Neural progenitor cell (in vitro differentiated cells): ENCODE data around the gene L3MBTL1. TPM values are rescaled to one million over a fixed set of nuclear protein-coding genes. Genes with fewer than 3 reads are reported as not detected.

Experiments
- DNase-seq: peaks from one replicate; pipeline ENCODE4 v3.0.0-alpha.2; 2016; ENCODE audit warnings: low spot score
- H2AFZ ChIP-seq: fragments of 200-600 bp; sonication (generic); replicated peaks from 2 replicates; pipeline ENCODE4 v1.6.1; 2016; ENCODE audit warnings: antibody characterized with exemption
- H3F3A ChIP-seq: fragments of 200-600 bp; sonication (generic); 2 replicates; pipeline ENCODE4 v1.6.1; 2016; ENCODE audit warnings: antibody characterized with exemption, low read depth
- H3K27ac ChIP-seq: fragments of 200-600 bp; sonication (generic); 2 replicates; pipeline ENCODE4 v1.5.1; 2016; ENCODE audit warnings: mild to moderate bottlenecking
- H3K27me3 ChIP-seq: fragments of 200-600 bp; sonication (generic); 2 replicates; pipeline ENCODE4 v1.6.1; 2016; ENCODE audit warnings: mild to moderate bottlenecking, moderate library complexity
- H3K36me3 ChIP-seq: fragments of 200-600 bp; sonication (generic); 2 replicates; pipeline ENCODE4 v1.5.1; 2016
- H3K4me1 ChIP-seq: fragments of 200-600 bp; sonication (generic); 2 replicates; pipeline ENCODE4 v1.6.1; 2016; ENCODE audit warnings: mixed run types
- H3K4me2 ChIP-seq: fragments of 200-600 bp; sonication (generic); 2 replicates; pipeline ENCODE4 v1.6.1; 2016
- H3K4me3 ChIP-seq: fragments of 200-600 bp; sonication (generic); 2 replicates; pipeline ENCODE4 v1.5.1; 2016
- H3K79me2 ChIP-seq: fragments of 200-600 bp; sonication (generic); 2 replicates; pipeline ENCODE4 v1.6.1; 2016; ENCODE audit warnings: low read depth
- H3K9ac ChIP-seq: fragments of 200-600 bp; sonication (generic); 2 replicates; pipeline ENCODE4 v1.6.1; 2016
- H3K9me3 ChIP-seq: fragments of 200-600 bp; sonication (generic); 2 replicates; pipeline ENCODE4 v1.5.1; 2016; ENCODE audit warnings: low read depth
- H4K20me1 ChIP-seq: fragments of 200-600 bp; sonication (generic); 2 replicates; pipeline ENCODE4 v1.6.1; 2016; ENCODE audit warnings: low read depth
- H3K27ac Mint-ChIP-seq: 3 replicates; pipeline ENCODE4 v1.8.0; 2021; ENCODE audit warnings: mixed read lengths
- H3K27me3 Mint-ChIP-seq: 2 replicates; pipeline ENCODE4 v1.8.0; 2022; ENCODE audit warnings: low read depth, mild to moderate bottlenecking, inconsistent platforms, moderate library complexity, mixed read lengths; ENCODE audit not compliant: insufficient read depth
- H3K36me3 Mint-ChIP-seq: 3 replicates; pipeline ENCODE4 v1.8.0; 2021; ENCODE audit warnings: mixed read lengths
- H3K4me1 Mint-ChIP-seq: 3 replicates; pipeline ENCODE4 v1.8.0; 2021; ENCODE audit warnings: mixed read lengths
- H3K4me3 Mint-ChIP-seq: 3 replicates; pipeline ENCODE4 v1.8.0; 2021; ENCODE audit warnings: mild to moderate bottlenecking, moderate library complexity, mixed read lengths
- H3K9me3 Mint-ChIP-seq: 3 replicates; pipeline ENCODE4 v1.8.0; 2020; ENCODE audit warnings: mixed read lengths
- EZH2 ChIP-seq: fragments of 200-600 bp; sonication (generic); IDR thresholded peaks from 2 replicates; pipeline ENCODE4 v1.6.1; 2017; ENCODE audit warnings: antibody characterized with exemption, mild to moderate bottlenecking, moderate library complexity
- EZH2phosphoT487 ChIP-seq: fragments of 200-600 bp; sonication (generic); IDR thresholded peaks from 2 replicates; pipeline ENCODE4 v1.6.1; 2017; ENCODE audit warnings: antibody characterized with exemption
- total RNA-seq: library from RNA; depleted of rRNA; stranded (reverse); fragments of >200 nt; gene quantifications from 2 replicates; pipeline ENCODE4 v1.2.3, GENCODE V29; 2015; ENCODE audit warnings: low replicate concordance
- TF ChIP-seq, protein P1 (sequence below): fragments of 200-600 bp; sonication (generic); IDR thresholded peaks from 2 replicates; pipeline ENCODE4 v1.5.1; 2017; ENCODE audit warnings: antibody characterized with exemption, mild to moderate bottlenecking

The L3MBTL1 gene
- total RNA-seq, 1 donor from 2014 or later, result 27.6 TPM

DNA sequence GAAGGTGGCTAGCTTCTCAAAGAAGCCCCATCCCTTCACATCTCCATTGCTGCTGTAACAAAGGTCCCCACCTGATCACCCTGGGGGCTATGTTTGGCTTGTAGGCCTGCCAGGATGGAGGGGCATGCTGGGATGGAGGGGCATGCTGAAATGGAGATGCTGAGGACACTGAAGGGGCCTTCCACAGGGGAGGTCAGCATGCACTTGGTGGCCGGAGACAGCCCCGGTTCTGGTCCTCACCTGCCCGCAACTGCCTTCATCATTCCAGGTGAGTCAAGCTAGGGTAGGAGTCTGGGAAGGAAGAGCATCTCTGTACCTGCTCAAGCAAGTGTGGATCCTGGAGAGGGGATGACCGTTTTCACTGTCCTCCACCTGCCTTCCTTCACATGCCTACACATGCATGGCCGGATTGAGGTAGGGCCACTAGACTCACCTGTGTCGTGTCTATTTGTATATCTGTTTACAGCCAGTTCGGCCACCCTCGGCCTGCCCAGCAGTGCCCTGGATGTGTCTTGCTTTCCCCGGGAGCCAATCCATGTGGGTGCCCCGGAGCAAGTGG, 6.0 kb downstream of the L3MBTL1 start:
- no peak overlapping the region for H3K9ac ChIP-seq
- peaks cover 3% of the 10 kb centered on the region for H4K20me1 ChIP-seq
- H3K4me1 Mint-ChIP-seq, result no peaks in the 10 kb centered on the region
- TF ChIP-seq EZH2phosphoT487, result no peak
- no peak for TF ChIP-seq EZH2
- TF ChIP-seq, protein P1, sequence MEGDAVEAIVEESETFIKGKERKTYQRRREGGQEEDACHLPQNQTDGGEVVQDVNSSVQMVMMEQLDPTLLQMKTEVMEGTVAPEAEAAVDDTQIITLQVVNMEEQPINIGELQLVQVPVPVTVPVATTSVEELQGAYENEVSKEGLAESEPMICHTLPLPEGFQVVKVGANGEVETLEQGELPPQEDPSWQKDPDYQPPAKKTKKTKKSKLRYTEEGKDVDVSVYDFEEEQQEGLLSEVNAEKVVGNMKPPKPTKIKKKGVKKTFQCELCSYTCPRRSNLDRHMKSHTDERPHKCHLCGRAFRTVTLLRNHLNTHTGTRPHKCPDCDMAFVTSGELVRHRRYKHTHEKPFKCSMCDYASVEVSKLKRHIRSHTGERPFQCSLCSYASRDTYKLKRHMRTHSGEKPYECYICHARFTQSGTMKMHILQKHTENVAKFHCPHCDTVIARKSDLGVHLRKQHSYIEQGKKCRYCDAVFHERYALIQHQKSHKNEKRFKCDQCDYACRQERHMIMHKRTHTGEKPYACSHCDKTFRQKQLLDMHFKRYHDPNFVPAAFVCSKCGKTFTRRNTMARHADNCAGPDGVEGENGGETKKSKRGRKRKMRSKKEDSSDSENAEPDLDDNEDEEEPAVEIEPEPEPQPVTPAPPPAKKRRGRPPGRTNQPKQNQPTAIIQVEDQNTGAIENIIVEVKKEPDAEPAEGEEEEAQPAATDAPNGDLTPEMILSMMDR, result no peak
- H3K36me3 ChIP-seq, result no peaks in the 10 kb centered on the region
- no peaks in the 10 kb centered on the region for H3K9me3 ChIP-seq
- no peak overlapping the region for H3K27ac ChIP-seq
- H3K4me3 Mint-ChIP-seq, result peak overlapping the region; percentile 96
- no peaks in the 10 kb centered on the region for H3K4me1 ChIP-seq
- H3K4me3 ChIP-seq, result peak overlapping the region; percentile 56
- peaks cover 18% of the 10 kb centered on the region for H3K79me2 ChIP-seq
- no peak overlapping the region for H3K27ac Mint-ChIP-seq
- peaks cover 2% of the 10 kb centered on the region for H3K36me3 Mint-ChIP-seq
- H2AFZ ChIP-seq, result no peak overlapping the region
- peaks cover 8% of the 10 kb centered on the region for H3K27me3 Mint-ChIP-seq
- peak overlapping the region; percentile 77 for H3K4me2 ChIP-seq
- DNase-seq, result no peak
- H3F3A ChIP-seq, result peaks cover 5% of the 10 kb centered on the region
- H3K27me3 ChIP-seq, result peaks cover 1% of the 10 kb centered on the region
- H3K9me3 Mint-ChIP-seq, result no peaks in the 10 kb centered on the region

DNA sequence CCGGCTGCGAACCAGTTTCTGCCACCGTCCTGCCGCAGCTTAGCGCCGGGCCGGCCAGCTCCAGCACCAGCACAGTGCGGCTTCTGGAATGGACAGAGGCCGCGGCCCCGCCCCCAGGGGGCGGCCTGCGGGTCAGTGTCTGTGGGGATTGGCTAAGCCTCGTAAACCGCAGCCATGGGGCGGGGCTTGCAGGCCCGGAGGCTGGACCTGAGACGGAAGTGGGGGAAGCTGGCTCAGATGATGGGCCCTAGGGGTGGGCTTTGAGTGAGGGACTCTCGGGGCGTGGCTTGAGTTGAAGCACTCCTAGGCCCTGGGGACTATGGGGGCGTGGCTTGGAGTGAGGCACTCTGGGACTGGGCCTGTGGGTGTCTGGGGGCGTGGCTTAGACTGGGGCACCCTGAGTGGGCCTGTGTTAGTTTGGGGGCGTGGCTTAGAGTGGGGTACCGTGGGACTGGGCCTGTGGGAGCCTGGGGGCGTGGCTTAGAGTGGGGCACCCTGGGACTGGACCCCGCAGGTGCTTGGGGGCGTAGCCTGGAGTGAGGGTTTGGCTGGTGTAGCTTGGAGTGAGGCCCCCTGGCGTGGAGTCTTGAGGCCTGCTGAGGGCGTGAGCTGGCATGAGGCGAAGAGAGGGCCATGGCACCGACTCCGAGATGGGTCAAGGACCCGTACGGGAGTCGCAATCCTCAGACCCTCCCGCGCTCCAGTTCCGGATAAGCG, 6.6 kb downstream of the L3MBTL1 start:
- Histone ChIP-seq H2AFZ (no peak overlapping the region), H3K79me2 (peaks cover 18% of the 10 kb centered on the region), H3K27ac (no peak overlapping the region), H3K9me3 (no peaks in the 10 kb centered on the region), H3K4me1 (no peaks in the 10 kb centered on the region), H4K20me1 (peaks cover 3% of the 10 kb centered on the region), H3K4me3 (peak overlapping the region; percentile 56), H3K36me3 (no peaks in the 10 kb centered on the region), H3K4me2 (peak overlapping the region; percentile 81), H3F3A (no peaks in the 10 kb centered on the region), H3K27me3 (no peaks in the 10 kb centered on the region), H3K9ac (no peak overlapping the region)
- Mint-ChIP-seq H3K27me3 (peaks cover 6% of the 10 kb centered on the region), H3K27ac (peak overlapping the region; percentile 21), H3K4me1 (no peaks in the 10 kb centered on the region), H3K9me3 (no peaks in the 10 kb centered on the region), H3K4me3 (peak overlapping the region; percentile 96), H3K36me3 (peaks cover 2% of the 10 kb centered on the region)
- DNase-seq, result peak; percentile 100
- TF ChIP-seq, protein P1, result peak; percentile 26
- TF ChIP-seq EZH2, result no peak

DNA sequence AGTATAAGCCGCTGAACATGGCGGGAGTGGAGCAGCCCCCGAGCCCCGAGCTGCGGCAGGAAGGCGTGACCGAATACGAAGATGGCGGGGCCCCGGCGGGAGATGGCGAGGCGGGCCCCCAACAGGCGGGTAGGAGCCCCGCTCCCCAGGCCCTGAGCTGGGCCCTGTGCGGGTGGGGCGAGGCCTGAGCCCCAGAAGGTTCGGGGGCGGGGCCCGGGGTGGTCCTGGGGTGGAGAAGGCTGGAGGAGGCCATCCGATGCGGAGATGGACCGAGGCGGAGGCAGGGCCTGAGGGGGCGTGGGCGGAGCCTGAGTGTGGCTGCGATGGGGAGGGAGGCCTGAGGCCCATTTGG, 7.1 kb downstream of the L3MBTL1 start:
- no peak overlapping the region for H3K27ac Mint-ChIP-seq
- peak overlapping the region; percentile 81 for H3K4me2 ChIP-seq
- no peak for DNase-seq

More for the DNA sequence above, 7.1 kb downstream of the L3MBTL1 start:
- no peaks in the 10 kb centered on the region for H3K4me1 ChIP-seq
- peak overlapping the region; percentile 96 for H3K4me3 Mint-ChIP-seq
- H3K9me3 ChIP-seq, result no peaks in the 10 kb centered on the region
- H4K20me1 ChIP-seq, result peaks cover 3% of the 10 kb centered on the region
- H3K27me3 Mint-ChIP-seq, result peaks cover 3% of the 10 kb centered on the region
- H3K9me3 Mint-ChIP-seq, result no peaks in the 10 kb centered on the region
- peak overlapping the region; percentile 54 for H3K4me3 ChIP-seq
- no peaks in the 10 kb centered on the region for H3K36me3 ChIP-seq
- H3K36me3 Mint-ChIP-seq, result peaks cover 2% of the 10 kb centered on the region
- H3K79me2 ChIP-seq, result peaks cover 18% of the 10 kb centered on the region
- TF ChIP-seq EZH2phosphoT487 (no peak), EZH2 (no peak)
- TF ChIP-seq, protein P1, result no peak
- H3K27ac ChIP-seq, result no peak overlapping the region
- no peak overlapping the region for H3K9ac ChIP-seq
- H3F3A ChIP-seq, result no peaks in the 10 kb centered on the region
- no peak overlapping the region for H2AFZ ChIP-seq
- H3K4me1 Mint-ChIP-seq, result no peaks in the 10 kb centered on the region
- H3K27me3 ChIP-seq, result no peaks in the 10 kb centered on the region
